ENCODE data around the gene GUCA2A. TPM values are rescaled to one million over a fixed set of nuclear protein-coding genes. Genes with fewer than 3 reads are reported as not detected.

Gene GUCA2A
- total RNA-seq (2011; cell fraction: chromatin; rRNA removed; ENCODE audit: low replicate concordance), result not detected in 2 replicates
- total RNA-seq (2011; cell fraction: nucleolus; rRNA removed), result not detected in 2 replicates
- not detected in 2 replicates for total RNA-seq (2011; cell fraction: nucleoplasm; rRNA removed)
- not detected in 2 replicates for total RNA-seq (2014; rRNA removed)
- not detected in 2 replicates for total RNA-seq (2014; rRNA removed; fragmentation: Illumina TruSeq; extraction: Trizol)
- not detected in 2 replicates for total RNA-seq (2015; rRNA removed; fragmentation: Illumina TruSeq; extraction: Trizol)
- total RNA-seq (2021), result not detected in 2 replicates
- polyA plus RNA-seq (2011; rRNA removed), result not detected in 2 replicates
- polyA plus RNA-seq (2011; cell fraction: cytosol; rRNA removed), result not detected in 2 replicates
- not detected in 2 replicates for polyA plus RNA-seq (2011; cell fraction: nucleus; rRNA removed)
- polyA plus RNA-seq (2012), result not detected in 2 replicates
- not detected in 2 replicates for polyA plus RNA-seq (2014; fragmentation: Illumina TruSeq; extraction: Trizol)
- polyA plus RNA-seq (2014; fragmentation: Nextera tagmentation; extraction: Ambion mirVana), result not detected
- not detected in 2 replicates for polyA plus RNA-seq (2014; rRNA removed)
- not detected in 2 replicates for polyA minus RNA-seq (2011; rRNA and poly(A)+ RNA removed)
- not detected in 2 replicates for polyA minus RNA-seq (2011; cell fraction: cytosol; rRNA and poly(A)+ RNA removed)
- not detected in 2 replicates for polyA minus RNA-seq (2011; cell fraction: nucleus; rRNA and poly(A)+ RNA removed)
- Bru-seq, nascent RNA, result percentile 19 among the genes with signal in this experiment
- percentile 47 among the genes with signal in this experiment for BruChase-seq, experiment 1, labeled RNA remaining after a 2-hour chase
- percentile 45 among the genes with signal in this experiment for BruChase-seq, experiment 2, labeled RNA remaining after a 6-hour chase
- long read RNA-seq, experiment 1, result 0 reads
- long read RNA-seq, experiment 2, result 0 reads
- long read RNA-seq, experiment 3, result 0 reads

GRCh38 chr1:42164551-42165420, at the start of gene GUCA2A:
Gene GUCA2A (minus strand): TSS chr1:42164745. CDS start chr1:42164712, 33 bp downstream.
- CTCF ChIA-PET (ENCODE audit: low intra/inter-chr PET ratio), result no interaction called here

More at GRCh38 chr1:42164551-42165420, at the start of gene GUCA2A:
- Histone ChIP-seq H2AFZ (ENCODE audit: low read depth, low read length) (no peak within 1 kb of the TSS), H3K4me3 (no peak within 1 kb of the TSS), H3K9me1 (ENCODE audit: control insufficient read depth, insufficient read depth, low read length) (no peaks in the 10 kb centered on the region), H3K27ac (ENCODE audit: extremely low read depth, low read depth, low read length) (no peak within 1 kb of the TSS), H3K27me3 (ENCODE audit: control insufficient read depth in 2 of 2, insufficient read depth in 2 of 2, low read length in 2 of 2) (peaks cover 3 to 39% of the 10 kb centered on the region in 2 experiments; a peak in 3 of 5 replicates), H3K4me1 (replicated peaks in 1 of 2; ENCODE audit: control insufficient read depth in 2 of 2, insufficient read depth in 2 of 2, low read length in 2 of 2) (peaks cover 0 to 16% of the 10 kb centered on the region in 2 experiments; a peak in 1 of 5 replicates), H3K9ac (ENCODE audit: insufficient read depth in 1 of 2, low read depth in 2 of 2, low read length in 2 of 2) (0 out of 4 replicates have a peak within 1 kb of the TSS, but pooled peaks of 1 of the 2 experiments have one; percentile 48), H3K4me2 (ENCODE audit: insufficient read depth, low read length) (no peak within 1 kb of the TSS), H3K9me3 (replicated peaks; ENCODE audit: control insufficient read depth, insufficient read depth, low read depth, low read length) (no peaks in the 10 kb centered on the region; the same call in 1 of the 2 replicates), H4K20me1 (replicated peaks; ENCODE audit: control insufficient read depth, insufficient read depth, low read length) (no peaks in the 10 kb centered on the region; the same call in 1 of the 2 replicates), H3K36me3 (ENCODE audit: control insufficient read depth, insufficient read depth, low read length) (no peaks in the 10 kb centered on the region), H3K79me2 (ENCODE audit: control insufficient read depth, insufficient read depth, low read length) (no peaks in the 10 kb centered on the region)
- ATAC-seq (no peak), FAIRE-seq (no peak), DNase-seq (ENCODE audit: extremely low read depth in 1 of 4, low spot score in 3 of 4) (no peak)
- in situ Hi-C loops (cut with MboI), result no loop called here
- WGBS (ENCODE audit: insufficient coverage, low coverage, missing lambda C conversion rate), result 7% methylated on average over 24 of the region's 24 CpGs
- TF ChIP-seq KLF13 (tag; IDR thresholded peaks at IDR 0.05; ENCODE audit: borderline replicate concordance, low read depth) (no peak), CTBP1 (IDR thresholded peaks at IDR 0.05; ENCODE audit: borderline replicate concordance) (no peak), PHB (CRISPR knock-in tag; IDR thresholded peaks at IDR 0.05) (no peak)
- POLR2A ChIA-PET, result no interaction called here
- intact Hi-C loops (cut with micrococcal nuclease), result no loop called here
- BruUV-seq (replicated peaks), result no TSS peak

Measured in K562 (cell line).